Peyer's patch (tissue), 4 donors: ENCODE results near the gene PAQR3. TPM values are rescaled to one million over a fixed set of nuclear protein-coding genes. Genes with fewer than 3 reads are reported as not detected.

Experiments used
- DNase-seq, 3 donors: peaks; one replicate each; pipeline ENCODE4 v3.0.0-alpha.2; 2017 to 2019
- H3K27ac ChIP-seq, 4 donors: fragments of 200-600 bp; sonication (generic); one replicate each; pipeline ENCODE4 v1.5.1; 2016 to 2019
- H3K27me3 ChIP-seq, 2 donors: fragments of 200-600 bp; sonication (generic); one replicate each; pipeline ENCODE4 v1.5.1; 2019
- H3K36me3 ChIP-seq, 3 donors: fragments of 200-600 bp; sonication (generic); one replicate each; pipeline ENCODE4 v1.5.1; 2016 to 2019
- H3K4me1 ChIP-seq, 4 donors: fragments of 200-600 bp; sonication (generic); one replicate each; pipeline ENCODE4 v1.5.1; 2016 to 2019
- H3K4me3 ChIP-seq, 4 donors: fragments of 200-600 bp; sonication (generic); 1 replicate in 3 of 4; 2 replicates in 1 of 4; pipeline ENCODE4 v1.5.1; 2016 to 2019; ENCODE audit warnings: mild to moderate bottlenecking in 1 of 4
- H3K9me3 ChIP-seq, 4 donors: fragments of 200-600 bp; sonication (generic); one replicate each; pipeline ENCODE4 v1.5.1; 2016 to 2019; ENCODE audit warnings: mild to moderate bottlenecking in 1 of 4
- CTCF ChIP-seq, 6 experiments: fragments of 450-650 bp in 4 of 6; fragments of 200-600 bp in 2 of 6; sonication (generic) in 1 of 6; IDR thresholded peaks; one replicate each; pipeline ENCODE4 v1.5.1; 2017 to 2019; ENCODE audit warnings: antibody characterized with exemption in 6 of 6, mild to moderate bottlenecking in 3 of 6, moderate library complexity in 1 of 6
- POLR2A ChIP-seq, 2 donors: fragments of 450-650 bp; IDR thresholded peaks; one replicate each; pipeline ENCODE4 v1.5.1; 2017; ENCODE audit warnings: antibody characterized with exemption in 2 of 2, mild to moderate bottlenecking in 2 of 2, moderate library complexity in 2 of 2
- small RNA-seq, 2 donors: library from RNA; depleted of rRNA; stranded (forward); fragments of <200 nt; gene quantifications; one replicate each; pipeline ENCODE3, GENCODE V24; 2016
- total RNA-seq, 4 donors: library from RNA; depleted of rRNA; stranded (reverse); fragments of >200 nt; gene quantifications; one replicate each; pipeline ENCODE4 v1.1.0, GENCODE V29; 2016

The PAQR3 gene
- total RNA-seq, 4 donors from 2014 or later, result 12.9 to 31.5 (median 19.7) TPM

DNA sequence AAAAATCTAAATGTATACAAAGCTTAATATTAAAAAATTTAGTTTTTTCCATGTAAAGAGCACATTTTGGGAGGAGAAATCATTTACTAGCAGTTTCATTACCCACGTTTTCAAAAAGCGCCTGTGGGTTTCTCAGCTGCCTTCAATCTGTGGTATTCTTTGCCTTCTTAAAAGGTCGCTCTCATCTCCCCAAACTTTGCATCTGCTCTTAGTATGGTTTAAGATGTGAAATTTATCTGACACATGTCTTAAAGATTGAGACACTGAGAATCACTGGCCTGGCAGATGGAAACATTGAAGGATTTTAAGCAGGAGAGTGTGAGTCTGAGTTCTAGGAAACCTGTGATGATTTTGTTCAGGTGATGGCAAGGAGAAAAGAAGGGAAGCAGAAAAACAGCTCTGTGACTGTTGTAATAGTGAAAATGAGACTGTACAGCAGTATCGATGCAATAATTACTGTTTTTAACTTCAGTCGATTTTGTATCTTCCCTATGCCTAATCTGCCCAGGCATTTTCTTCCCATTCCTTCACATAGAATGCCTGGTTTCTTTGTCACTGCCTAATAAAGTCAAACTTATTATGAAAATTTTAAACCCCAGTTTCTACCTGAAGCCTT, 75.9 kb downstream of the PAQR3 start:
- Histone ChIP-seq H3K4me1 (peaks cover 0 to 15% (median 0%) of the 10 kb centered on the region in 4 donors), H3K9me3 (no peaks in the 10 kb centered on the region), H3K27ac (peak overlapping the region in 1 of 4 donors; percentile 19), H3K4me3 (no peak overlapping the region), H3K27me3 (no peaks in the 10 kb centered on the region), H3K36me3 (peaks cover 0 to 48% (median 0%) of the 10 kb centered on the region in 3 donors)
- no peak for DNase-seq
- TF ChIP-seq POLR2A (IDR thresholded peaks at IDR 0.05) (no peak), CTCF (IDR thresholded peaks at IDR 0.05) (no peak)

GRCh38 chr4:78862314-78862737, 76.9 kb downstream of the PAQR3 start:
- no peak for DNase-seq
- TF ChIP-seq CTCF (IDR thresholded peaks at IDR 0.05) (no peak), POLR2A (IDR thresholded peaks at IDR 0.05) (no peak)
- H3K4me1 ChIP-seq, result peaks cover 0 to 15% (median 0%) of the 10 kb centered on the region in 4 donors
- no peak overlapping the region for H3K4me3 ChIP-seq
- H3K27ac ChIP-seq, result no peak overlapping the region
- no peaks in the 10 kb centered on the region for H3K9me3 ChIP-seq
- no peaks in the 10 kb centered on the region for H3K27me3 ChIP-seq
- H3K36me3 ChIP-seq, result peaks cover 0 to 38% (median 0%) of the 10 kb centered on the region in 3 donors

Small RNA genes within 50 kb of the gene (small RNA-seq; reads per million reads assigned to genes)
- gene RN7SL127P, result 0 reads per million in 2 donors

Other genes with a start within 250 kb of the PAQR3 start
- 10 to 100 TPM; 69.5 to 92.4 (median 78.6) TPM for gene BMP2K, start 163.1 kb downstream of the PAQR3 start, total RNA-seq